K562 (cell line): ENCODE results near the gene KIAA0513. TPM values are rescaled to one million over a fixed set of nuclear protein-coding genes. Genes with fewer than 3 reads are reported as not detected.
A peak's percentile ranks its signal among the peaks of the same experiment; 100 is the strongest.

Experiments used
- ATAC-seq: fragments of 200-7000 bp; cut with Tn5 transposase; 3 replicates; pipeline ENCODE4 v1.9.1; 2020; ENCODE audit warnings: moderate library complexity
- BruUV-seq: library from RNA; stranded (reverse); fragments of 400-500 nt; replicated peaks from 2 replicates; lab custom pipeline; 2021; lab: Mats Ljungman, UMichigan
- CTCF ChIA-PET: fragments of 300-600 bp; formaldehyde crosslinking; extraction: SDS; loops from one replicate; lab custom pipeline; 2021; ENCODE audit warnings: low intra/inter-chr PET ratio; lab: Yijun Ruan, JAX
- POLR2A ChIA-PET: fragments of 300-600, 350-650 bp; sonication (Branson Sonifier 250); formaldehyde crosslinking; extraction: SDS; loops from one replicate; lab custom pipeline; 2021; ENCODE audit warnings: antibody characterized with exemption, inconsistent platforms; lab: Yijun Ruan, JAX
- DNase-seq, 4 experiments: peaks; one replicate each; pipeline versions ENCODE4 v3.0.0 to v3.0.0-alpha.2; 2011 to 2018; ENCODE audit warnings: low spot score in 3 of 4, mixed read lengths in 3 of 4; ENCODE audit errors: extremely low read depth in 1 of 4
- FAIRE-seq: peaks from 2 replicates; lab custom pipeline; 2011; peaks lifted over from hg19 to GRCh38; lab: Jason Lieb, UNC
- H2AFZ ChIP-seq: 2 replicates; pipeline ENCODE4 v1.6.0; 2011; ENCODE audit warnings: low read depth, low read length, control low read depth, inconsistent platforms
- H3K27ac ChIP-seq: fragments of 200-600 bp; 3 replicates; pipeline ENCODE4 v1.8.0; 2011; ENCODE audit warnings: low read depth, mild to moderate bottlenecking, control low read depth, inconsistent platforms, low read length, moderate library complexity, mixed read lengths; ENCODE audit errors: extremely low read depth
- H3K27me3 ChIP-seq, 2 experiments: fragments of 300-600 bp in 1 of 2; 2 replicates in 1 of 2; 3 replicates in 1 of 2; pipeline versions ENCODE4 v1.6.0 to v1.8.0; 2011; ENCODE audit warnings: inconsistent platforms in 2 of 2, low read length in 2 of 2, mild to moderate bottlenecking in 1 of 2, mixed read lengths in 1 of 2, moderate library complexity in 1 of 2; ENCODE audit not compliant: control insufficient read depth in 2 of 2, insufficient read depth in 2 of 2
- H3K36me3 ChIP-seq: fragments of 300-600 bp; 3 replicates; pipeline ENCODE4 v1.8.0; 2011; ENCODE audit warnings: mild to moderate bottlenecking, low read length, inconsistent platforms; ENCODE audit not compliant: control insufficient read depth, insufficient read depth
- H3K4me1 ChIP-seq, 2 experiments: fragments of 200-600 bp in 1 of 2; replicated peaks in 1 of 2; 2 replicates in 1 of 2; 3 replicates in 1 of 2; pipeline versions ENCODE4 v1.5.1 to v1.8.0; 2011; ENCODE audit warnings: inconsistent platforms in 2 of 2, low read length in 2 of 2, mild to moderate bottlenecking in 1 of 2, mixed read lengths in 1 of 2, moderate library complexity in 1 of 2; ENCODE audit not compliant: control insufficient read depth in 2 of 2, insufficient read depth in 2 of 2
- H3K4me2 ChIP-seq: 2 replicates; pipeline ENCODE4 v1.6.1; 2011; ENCODE audit warnings: low read length, control low read depth, inconsistent platforms, mixed read lengths; ENCODE audit not compliant: insufficient read depth
- H3K4me3 ChIP-seq: fragments of 200-600 bp; sonication (generic), shearing (Covaris generic); 2 replicates; pipeline ENCODE4 v1.5.1; 2016; ENCODE audit warnings: control low read depth, inconsistent platforms
- H3K79me2 ChIP-seq: fragments of 200-600 bp; 3 replicates; pipeline ENCODE4 v1.8.0; 2011; ENCODE audit warnings: low read length, inconsistent platforms; ENCODE audit not compliant: control insufficient read depth, insufficient read depth
- H3K9ac ChIP-seq, 2 experiments: 2 replicates each; pipeline versions ENCODE4 v1.6.0 to v1.6.1; 2011; ENCODE audit warnings: low read depth in 2 of 2, low read length in 2 of 2, control low read depth in 1 of 2, inconsistent platforms in 1 of 2, mild to moderate bottlenecking in 1 of 2, mixed read lengths in 1 of 2; ENCODE audit not compliant: insufficient read depth in 1 of 2
- H3K9me1 ChIP-seq: one replicate; pipeline ENCODE4 v1.6.0; 2011; ENCODE audit warnings: inconsistent platforms, mild to moderate bottlenecking, low read length, moderate library complexity; ENCODE audit not compliant: control insufficient read depth, insufficient read depth
- H3K9me3 ChIP-seq: replicated peaks from 2 replicates; pipeline ENCODE4 v1.5.1; 2011; ENCODE audit warnings: low read depth, low read length, inconsistent platforms; ENCODE audit not compliant: control insufficient read depth, insufficient read depth
- H4K20me1 ChIP-seq: replicated peaks from 2 replicates; pipeline ENCODE4 v1.6.1; 2011; ENCODE audit warnings: low read length, inconsistent platforms, mixed read lengths; ENCODE audit not compliant: control insufficient read depth, insufficient read depth
- CTCF ChIP-seq, 3 experiments: IDR thresholded peaks in 2 of 3; conservative IDR thresholded peaks in 1 of 3; 2 replicates each; pipeline ENCODE4 v1.5.1; 2011 to 2012; ENCODE audit warnings: low read length in 3 of 3, mild to moderate bottlenecking in 3 of 3, control low read depth in 2 of 3, improper control_type of control experiment in 1 of 3, inconsistent platforms in 1 of 3, low read depth in 1 of 3, mixed read lengths in 1 of 3, moderate library complexity in 1 of 3; ENCODE audit not compliant: insufficient read depth in 2 of 3
- GABPB1 ChIP-seq: sonication (generic); formaldehyde crosslinking; IDR thresholded peaks from 2 replicates; pipeline ENCODE4 v1.8.0; 2022; ENCODE audit warnings: mild to moderate bottlenecking, missing genetic modification reagents
- POLR2G ChIP-seq: fragments of 200-400 bp; formaldehyde crosslinking; IDR thresholded peaks from 2 replicates; pipeline ENCODE4 v1.6.1; 2017; ENCODE audit warnings: low read depth, mild to moderate bottlenecking, antibody characterized with exemption, low read length, moderate library complexity
- ZNF253 ChIP-seq: fragments of 250-450 bp; sonication (Bioruptor Pico); conservative IDR thresholded peaks from 2 replicates; pipeline ENCODE4 v1.6.1; 2021; ENCODE audit warnings: mild to moderate bottlenecking
- WGBS: fragments of 100-300 bp; shearing (Covaris generic); methylation state at CpG from one replicate; pipeline ENCODE4 v1.1.6; 2016; ENCODE audit warnings: low coverage, mixed read lengths; ENCODE audit not compliant: insufficient coverage; ENCODE audit errors: missing lambda C conversion rate; 5-methylcytosine and 5-hydroxymethylcytosine counted together
- in situ Hi-C: fragments of 300-500 bp; cut with MboI; formaldehyde crosslinking; loops from 4 replicates; pipeline ENCODE4 v1.15.0; 2018; ENCODE audit warnings: inconsistent platforms, mixed read lengths
- intact Hi-C: fragments of 100-400 bp; cut with micrococcal nuclease; formaldehyde crosslinking; loops from 2 replicates; pipeline ENCODE4 v1.14.2; 2022
- polyA plus RNA-seq, 8 experiments: library from polyadenylated mRNA; depleted of rRNA in 4 of 8; stranded (reverse) in 5 of 8; unstranded in 3 of 8; fragments of >200 nt; fragmentation: Nextera tagmentation in 2 of 8; fragmentation: Illumina TruSeq in 1 of 8; extraction: Ambion mirVana in 2 of 8; extraction: Trizol in 1 of 8; gene quantifications; 2 replicates each; pipeline versions ENCODE4 v1.2.1 to v1.2.3, GENCODE V29; 2011 to 2014; ENCODE audit warnings: inconsistent platforms in 1 of 8, missing spikeins in 1 of 8
- total RNA-seq, 7 experiments: library from RNA; depleted of rRNA in 6 of 7; stranded (reverse); fragments of >200 nt in 6 of 7; fragmentation: Illumina TruSeq in 2 of 7; extraction: Trizol in 2 of 7; gene quantifications; 2 replicates each; pipeline versions ENCODE4 v1.2.1 to v1.2.3, GENCODE V29; 2011 to 2021; ENCODE audit warnings: low replicate concordance in 1 of 7

Gene KIAA0513
- total and polyA plus RNA-seq, 9 of the 15 experiments (the other 6 are each of a cell fraction or from before 2014, with no cell fraction given), result 0.18 to 13.7 (median 10.2) TPM

- TF ChIP-seq CTCF (IDR thresholded peaks at IDR 0.05 in 2 of 3, conservative IDR thresholded peaks at IDR 0.05 in 1 of 3; ENCODE audit: insufficient read depth in 2 of 3, low read depth in 1 of 3, low read length in 3 of 3) (peak; percentile 72 to 81 (median 77)), POLR2G (no peak)
These were observed 29.8 kb downstream of the KIAA0513 start (continued) for GRCh38 chr16:85057212-85057889.

- ATAC-seq, result no peak
- TF ChIP-seq GABPB1 (0 out of 2 replicates have a peak, but pooled peaks have one; percentile 19), ZNF253 (CRISPR knock-in tag) (no peak)
- TF ChIP-seq, all 486 proteins: peak for 1
- intact Hi-C loops, result loop anchor here (1.0 to 5.0 kb wide), 4 partner anchors 29 to 86 kb away; no protein-coding TSS in a partner anchor
- H3K27me3 ChIP-seq, result no peaks in the 10 kb centered on the region
- no peaks in the 10 kb centered on the region for H3K9me3 ChIP-seq
- peaks cover 18% of the 10 kb centered on the region for H3K36me3 ChIP-seq
- WGBS, result 81% methylated on average over 7 of the region's 7 CpGs
- H3K27ac ChIP-seq, result no peak overlapping the region
- H3K79me2 ChIP-seq, result peaks cover 5% of the 10 kb centered on the region; the same call in 2 of the 3 replicates
- in situ Hi-C loops, result no loop called here
- H3K4me2 ChIP-seq, result no peak overlapping the region
- POLR2A ChIA-PET, result interaction anchor here (0.6 to 3.1 kb wide), 2 partner anchors 11 to 22 kb away, joined by 3 to 19 read pairs; no protein-coding TSS in a partner anchor
- CTCF ChIA-PET, result no interaction called here
- H2AFZ ChIP-seq, result no peak overlapping the region
- no peak overlapping the region for H3K9ac ChIP-seq
- no peak overlapping the region for H3K4me3 ChIP-seq
- H3K4me1 ChIP-seq, result peaks cover 30 to 33% of the 10 kb centered on the region in 2 experiments
- H3K9me1 ChIP-seq, result no peaks in the 10 kb centered on the region
- no TSS peak for BruUV-seq
- H4K20me1 ChIP-seq, result no peaks in the 10 kb centered on the region; the same call in 1 of the 2 replicates
- FAIRE-seq (no peak), DNase-seq (no peak)
These were observed 30.4 kb downstream of the KIAA0513 start for GRCh38 chr16:85057948-85058347.
